GM19240 (cell line): ENCODE results near the gene FAM168B.

Source experiments
- DNase-seq: peaks from one replicate; pipeline ENCODE4 v3.0.0; 2011; ENCODE audit warnings: low spot score; ENCODE audit not compliant: insufficient read length

The FAM168B gene

GRCh38 chr2:131056204-131056931 lies 36.9 kb downstream of the FAM168B start:
- no peak for DNase-seq

GRCh38 chr2:131055169-131056065 lies 37.8 kb downstream of the FAM168B start:
- no peak for DNase-seq

GRCh38 chr2:131054488-131054887 lies 38.8 kb downstream of the FAM168B start:
- no peak for DNase-seq

- no peak for DNase-seq
These were observed 40.5 kb downstream of the FAM168B start for GRCh38 chr2:131052741-131053263.

- DNase-seq = no peak
These were observed 42.4 kb downstream of the FAM168B start for GRCh38 chr2:131050896-131051295.

GRCh38 chr2:131049150-131049718 lies 44.0 kb downstream of the FAM168B start:
- DNase-seq = no peak

GRCh38 chr2:131048641-131049040 lies 44.6 kb downstream of the FAM168B start:
- DNase-seq = no peak

GRCh38 chr2:131047920-131048560 lies 45.2 kb downstream of the FAM168B start:
- DNase-seq = no peak

- DNase-seq = no peak
These were observed 46.2 kb downstream of the FAM168B start for GRCh38 chr2:131046918-131047652.

- DNase-seq = no peak
These were observed 47.0 kb downstream of the FAM168B start for GRCh38 chr2:131046028-131046917.

GRCh38 chr2:131045286-131046027 lies 47.8 kb downstream of the FAM168B start:
- no peak for DNase-seq

GRCh38 chr2:131044757-131045150 lies 48.5 kb downstream of the FAM168B start:
- no peak for DNase-seq

- DNase-seq = no peak
These were observed 49.0 kb downstream of the FAM168B start for GRCh38 chr2:131044075-131044756.

GRCh38 chr2:131043199-131044074 lies 49.8 kb downstream of the FAM168B start:
- no peak for DNase-seq

GRCh38 chr2:131042148-131042775 lies 51.0 kb downstream of the FAM168B start:
- DNase-seq = no peak

GRCh38 chr2:131041402-131042147 lies 51.7 kb downstream of the FAM168B start:
- DNase-seq = no peak
